GM12801 (cell line): ENCODE data around the gene TP53BP1.

Experiments
- CTCF ChIP-seq: IDR thresholded peaks from one replicate; pipeline ENCODE4 v1.5.1; 2011; ENCODE audit warnings: control low read depth; ENCODE audit not compliant: insufficient read length; ENCODE audit errors: extremely low read depth

Gene TP53BP1

GRCh38 chr15:43440721-43441281 lies 52.2 kb downstream of the TP53BP1 start:
- TF ChIP-seq CTCF: no peak

- no peak for TF ChIP-seq CTCF
Measured at GRCh38 chr15:43439268-43439667, 53.7 kb downstream of the TP53BP1 start.

GRCh38 chr15:43436395-43436794 lies 56.6 kb downstream of the TP53BP1 start:
- TF ChIP-seq CTCF: no peak

- TF ChIP-seq CTCF: no peak
Measured at GRCh38 chr15:43434446-43434845, 58.5 kb downstream of the TP53BP1 start.

GRCh38 chr15:43433661-43434303 lies 59.2 kb downstream of the TP53BP1 start:
- TF ChIP-seq CTCF: no peak

GRCh38 chr15:43433165-43433564 lies 59.8 kb downstream of the TP53BP1 start:
- TF ChIP-seq CTCF: no peak

GRCh38 chr15:43429687-43430086 lies 63.3 kb downstream of the TP53BP1 start:
- TF ChIP-seq CTCF: no peak
